DMS 273 treated with DMSO at 0.1 percent for 48 hours (cell line): ENCODE measurements around the gene FAM216B.
"Not testable (repeated sequence)": the region's sequence is repeated elsewhere in the genome, so short reads cannot be mapped to it uniquely, and the experiment has no call there.

Source experiments
- DNase-seq: peaks from one replicate; lab custom pipeline; 2025; lab: John Stamatoyannopoulos, UW

FAM216B gene

GRCh38 chr13:42781352-42781751 lies at the start of gene FAM216B:
TSS of gene FAM216B (plus strand) at chr13:42781584. CDS start at chr13:42784068, 2,484 bp downstream.
- no peak for DNase-seq

GRCh38 chr13:42732073-42732472 lies 49.3 kb upstream of the FAM216B start:
- DNase-seq = no peak

GRCh38 chr13:42733046-42733445 lies 48.3 kb upstream of the FAM216B start:
- DNase-seq = no peak

GRCh38 chr13:42735010-42735409 lies 46.4 kb upstream of the FAM216B start:
- no peak for DNase-seq

GRCh38 chr13:42740753-42741152 lies 40.6 kb upstream of the FAM216B start:
- DNase-seq = no peak

- no peak for DNase-seq
Observed at GRCh38 chr13:42741914-42742313, 39.5 kb upstream of the FAM216B start.

- DNase-seq = no peak
Observed at GRCh38 chr13:42745655-42746054, 35.7 kb upstream of the FAM216B start.

- no peak for DNase-seq
Observed at GRCh38 chr13:42746866-42747265, 34.5 kb upstream of the FAM216B start.

- DNase-seq = no peak
Observed at GRCh38 chr13:42747399-42747873, 33.9 kb upstream of the FAM216B start.

- DNase-seq = no peak
Observed at GRCh38 chr13:42750794-42751193, 30.6 kb upstream of the FAM216B start.

- no peak for DNase-seq
Observed at GRCh38 chr13:42751693-42752092, 29.7 kb upstream of the FAM216B start.

- DNase-seq = no peak
Observed at GRCh38 chr13:42752731-42753130, 28.7 kb upstream of the FAM216B start.

GRCh38 chr13:42753697-42754096 lies 27.7 kb upstream of the FAM216B start:
- DNase-seq = no peak

GRCh38 chr13:42754801-42755510 lies 26.4 kb upstream of the FAM216B start:
- DNase-seq = no peak

- no peak for DNase-seq
Observed at GRCh38 chr13:42757678-42758420, 23.5 kb upstream of the FAM216B start.

GRCh38 chr13:42758515-42758914 lies 22.9 kb upstream of the FAM216B start:
- no peak for DNase-seq

GRCh38 chr13:42760951-42761350 lies 20.4 kb upstream of the FAM216B start:
- no peak for DNase-seq

- no peak for DNase-seq
Observed at GRCh38 chr13:42762251-42762650, 19.1 kb upstream of the FAM216B start.

- no peak for DNase-seq
Observed at GRCh38 chr13:42762917-42763316, 18.5 kb upstream of the FAM216B start.

GRCh38 chr13:42766016-42766415 lies 15.4 kb upstream of the FAM216B start:
- DNase-seq = no peak

GRCh38 chr13:42769650-42770049 lies 11.7 kb upstream of the FAM216B start:
- DNase-seq = no peak

GRCh38 chr13:42776558-42776957 lies 4.8 kb upstream of the FAM216B start:
- not testable (repeated sequence) for DNase-seq

GRCh38 chr13:42777467-42777866 lies 3.9 kb upstream of the FAM216B start:
- DNase-seq = no peak
